Measurements from ENCODE around the gene SYP. TPM values are rescaled to one million over a fixed set of nuclear protein-coding genes. Genes with fewer than 3 reads are reported as not detected.

The SYP gene
- total RNA-seq: under 0.01 TPM in 1 of 2 replicates, not detected in the other

GRCh38 chrX:49199906-49200771 is at the start of gene SYP:
SYP (minus strand) TSS chrX:49200193; CDS start chrX:49200186, 7 bp downstream.

GRCh38 chrX:49233176-49233575 is 33.2 kb upstream of the SYP start, which contains the start of gene CACNA1F:
CACNA1F (minus strand) TSS chrX:49233340; CDS start chrX:49233309, 31 bp downstream.

GRCh38 chrX:49186125-49187027 is 13.6 kb downstream of the SYP start, which contains the start of gene PRICKLE3:
PRICKLE3 (minus strand) TSS chrX:49186373; CDS start chrX:49186297, 76 bp downstream.

GRCh38 chrX:49171752-49172279 is 28.2 kb downstream of the SYP start, which contains the start of gene PLP2:
PLP2 (plus strand) TSS chrX:49171898; CDS start chrX:49172001, 103 bp downstream.

GRCh38 chrX:49162620-49163019 is 37.4 kb downstream of the SYP start, which contains the start of gene MAGIX:
MAGIX (plus strand) TSS chrX:49162758; CDS start chrX:49162890, 132 bp downstream.

Small RNA genes lying within 50 kb of the gene (small RNA-seq; reads per million reads assigned to genes)
- not detected for gene RN7SL262P

Other genes starting within 250 kb of the SYP start
- 34.5 and 40.6 TPM in 2 replicates for gene OTUD5, start 242.6 kb downstream of the SYP start, total RNA-seq
- 0.11 and 0.39 TPM in 2 replicates for gene KCND1, start 228.3 kb downstream of the SYP start, total RNA-seq
- 13.3 and 15.3 TPM in 2 replicates for gene GRIPAP1, start 197.9 kb downstream of the SYP start, total RNA-seq
- 55.4 and 62.0 TPM in 2 replicates for gene TFE3, start 156.8 kb downstream of the SYP start, total RNA-seq
- 8.2 and 9.3 TPM in 2 replicates for gene CCDC120, start 141.2 kb downstream of the SYP start, total RNA-seq
- 19.0 and 19.2 TPM in 2 replicates for gene PRAF2, start 126.2 kb downstream of the SYP start, total RNA-seq
- gene WDR45, start 120.3 kb downstream of the SYP start, total RNA-seq: 56.1 and 61.8 TPM in 2 replicates
- 13.3 and 13.9 TPM in 2 replicates for gene GPKOW, start 76.5 kb downstream of the SYP start, total RNA-seq
- 16.3 and 21.6 TPM in 2 replicates for gene MAGIX, start 37.4 kb downstream of the SYP start, total RNA-seq
- 35.3 and 60.5 TPM in 2 replicates for gene PLP2, start 28.3 kb downstream of the SYP start, total RNA-seq
- gene PRICKLE3, start 13.8 kb downstream of the SYP start, total RNA-seq: 11.4 and 14.3 TPM in 2 replicates
- not detected in 2 replicates for gene CACNA1F, start 33.1 kb upstream of the SYP start, total RNA-seq
- 10.6 and 19.6 TPM in 2 replicates for gene CCDC22, start 35.3 kb upstream of the SYP start, total RNA-seq
- gene FOXP3, start 64.5 kb upstream of the SYP start, total RNA-seq: 0.54 TPM in 1 of 2 replicates, not detected in the other
- 6.3 and 12.6 TPM in 2 replicates for gene PPP1R3F, start 69.6 kb upstream of the SYP start, total RNA-seq
- gene GAGE10, start 103.5 kb upstream of the SYP start, total RNA-seq: not detected in 2 replicates
- not detected in 2 replicates for gene GAGE12J, start 121.8 kb upstream of the SYP start, total RNA-seq
- not detected in 2 replicates for gene GAGE13, start 131.4 kb upstream of the SYP start, total RNA-seq